Measurements from ENCODE around the gene SCNN1A.

DNA sequence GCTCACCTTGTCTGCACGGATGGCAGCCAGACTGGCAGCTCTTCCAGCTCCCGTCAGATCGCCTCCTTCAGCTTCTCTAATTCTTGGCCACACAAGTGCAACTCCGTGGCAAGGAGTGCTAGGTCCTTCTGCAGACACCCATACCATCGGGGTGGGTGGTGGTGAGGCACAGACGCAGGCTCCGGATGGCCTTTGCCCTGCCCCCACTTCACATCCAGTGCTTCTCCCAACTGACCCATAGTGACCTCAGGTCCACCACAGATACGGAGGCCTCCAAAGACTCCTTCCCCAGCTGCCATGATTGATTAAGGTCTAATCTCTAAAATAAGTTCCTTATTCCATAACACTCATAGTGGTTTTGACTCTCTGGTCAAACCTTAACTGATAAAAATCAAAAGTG lies 49.5 kb upstream of the SCNN1A start:
- TF ChIP-seq, protein P1, sequence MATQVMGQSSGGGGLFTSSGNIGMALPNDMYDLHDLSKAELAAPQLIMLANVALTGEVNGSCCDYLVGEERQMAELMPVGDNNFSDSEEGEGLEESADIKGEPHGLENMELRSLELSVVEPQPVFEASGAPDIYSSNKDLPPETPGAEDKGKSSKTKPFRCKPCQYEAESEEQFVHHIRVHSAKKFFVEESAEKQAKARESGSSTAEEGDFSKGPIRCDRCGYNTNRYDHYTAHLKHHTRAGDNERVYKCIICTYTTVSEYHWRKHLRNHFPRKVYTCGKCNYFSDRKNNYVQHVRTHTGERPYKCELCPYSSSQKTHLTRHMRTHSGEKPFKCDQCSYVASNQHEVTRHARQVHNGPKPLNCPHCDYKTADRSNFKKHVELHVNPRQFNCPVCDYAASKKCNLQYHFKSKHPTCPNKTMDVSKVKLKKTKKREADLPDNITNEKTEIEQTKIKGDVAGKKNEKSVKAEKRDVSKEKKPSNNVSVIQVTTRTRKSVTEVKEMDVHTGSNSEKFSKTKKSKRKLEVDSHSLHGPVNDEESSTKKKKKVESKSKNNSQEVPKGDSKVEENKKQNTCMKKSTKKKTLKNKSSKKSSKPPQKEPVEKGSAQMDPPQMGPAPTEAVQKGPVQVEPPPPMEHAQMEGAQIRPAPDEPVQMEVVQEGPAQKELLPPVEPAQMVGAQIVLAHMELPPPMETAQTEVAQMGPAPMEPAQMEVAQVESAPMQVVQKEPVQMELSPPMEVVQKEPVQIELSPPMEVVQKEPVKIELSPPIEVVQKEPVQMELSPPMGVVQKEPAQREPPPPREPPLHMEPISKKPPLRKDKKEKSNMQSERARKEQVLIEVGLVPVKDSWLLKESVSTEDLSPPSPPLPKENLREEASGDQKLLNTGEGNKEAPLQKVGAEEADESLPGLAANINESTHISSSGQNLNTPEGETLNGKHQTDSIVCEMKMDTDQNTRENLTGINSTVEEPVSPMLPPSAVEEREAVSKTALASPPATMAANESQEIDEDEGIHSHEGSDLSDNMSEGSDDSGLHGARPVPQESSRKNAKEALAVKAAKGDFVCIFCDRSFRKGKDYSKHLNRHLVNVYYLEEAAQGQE (IDR thresholded peaks at IDR 0.05; ENCODE audit: insufficient replicate concordance, low read depth), result no peak
- TF ChIP-seq, protein P2, sequence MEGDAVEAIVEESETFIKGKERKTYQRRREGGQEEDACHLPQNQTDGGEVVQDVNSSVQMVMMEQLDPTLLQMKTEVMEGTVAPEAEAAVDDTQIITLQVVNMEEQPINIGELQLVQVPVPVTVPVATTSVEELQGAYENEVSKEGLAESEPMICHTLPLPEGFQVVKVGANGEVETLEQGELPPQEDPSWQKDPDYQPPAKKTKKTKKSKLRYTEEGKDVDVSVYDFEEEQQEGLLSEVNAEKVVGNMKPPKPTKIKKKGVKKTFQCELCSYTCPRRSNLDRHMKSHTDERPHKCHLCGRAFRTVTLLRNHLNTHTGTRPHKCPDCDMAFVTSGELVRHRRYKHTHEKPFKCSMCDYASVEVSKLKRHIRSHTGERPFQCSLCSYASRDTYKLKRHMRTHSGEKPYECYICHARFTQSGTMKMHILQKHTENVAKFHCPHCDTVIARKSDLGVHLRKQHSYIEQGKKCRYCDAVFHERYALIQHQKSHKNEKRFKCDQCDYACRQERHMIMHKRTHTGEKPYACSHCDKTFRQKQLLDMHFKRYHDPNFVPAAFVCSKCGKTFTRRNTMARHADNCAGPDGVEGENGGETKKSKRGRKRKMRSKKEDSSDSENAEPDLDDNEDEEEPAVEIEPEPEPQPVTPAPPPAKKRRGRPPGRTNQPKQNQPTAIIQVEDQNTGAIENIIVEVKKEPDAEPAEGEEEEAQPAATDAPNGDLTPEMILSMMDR (IDR thresholded peaks at IDR 0.05; ENCODE audit: insufficient read depth, low read length), result no peak
- TF ChIP-seq GABPA (IDR thresholded peaks at IDR 0.05; ENCODE audit: low read depth), result no peak
- no peak for TF ChIP-seq POLR2AphosphoS5 (IDR thresholded peaks at IDR 0.05; ENCODE audit: low read depth)

Measured in HL-60 (cell line).